GM12801 (cell line): ENCODE data around the gene GPR158.

Experiments used
- TF ChIP-seq, protein P1 (sequence below): IDR thresholded peaks from one replicate; pipeline ENCODE4 v1.5.1; 2011; ENCODE audit warnings: control low read depth; ENCODE audit not compliant: insufficient read length; ENCODE audit errors: extremely low read depth

Gene GPR158

DNA sequence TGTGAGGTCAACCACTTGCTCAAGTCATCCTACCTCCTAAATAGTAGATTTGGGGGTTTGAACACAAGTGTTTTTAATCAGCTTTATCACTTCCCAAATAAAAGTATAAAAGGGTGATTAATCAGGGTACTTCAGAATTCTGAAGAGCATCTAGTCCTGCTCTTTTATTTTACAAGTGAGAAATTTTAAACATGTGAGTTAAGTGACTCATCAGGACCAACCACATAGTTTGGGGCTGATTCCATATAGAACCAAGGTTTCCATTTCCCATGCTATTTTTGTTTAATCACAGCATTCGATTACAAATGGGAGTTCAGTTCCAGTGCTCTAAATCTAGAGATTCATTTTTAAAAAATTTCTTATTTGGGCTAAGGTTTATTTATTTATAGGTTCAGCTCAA lies 113.4 kb downstream of the GPR158 start:
- TF ChIP-seq, protein P1, sequence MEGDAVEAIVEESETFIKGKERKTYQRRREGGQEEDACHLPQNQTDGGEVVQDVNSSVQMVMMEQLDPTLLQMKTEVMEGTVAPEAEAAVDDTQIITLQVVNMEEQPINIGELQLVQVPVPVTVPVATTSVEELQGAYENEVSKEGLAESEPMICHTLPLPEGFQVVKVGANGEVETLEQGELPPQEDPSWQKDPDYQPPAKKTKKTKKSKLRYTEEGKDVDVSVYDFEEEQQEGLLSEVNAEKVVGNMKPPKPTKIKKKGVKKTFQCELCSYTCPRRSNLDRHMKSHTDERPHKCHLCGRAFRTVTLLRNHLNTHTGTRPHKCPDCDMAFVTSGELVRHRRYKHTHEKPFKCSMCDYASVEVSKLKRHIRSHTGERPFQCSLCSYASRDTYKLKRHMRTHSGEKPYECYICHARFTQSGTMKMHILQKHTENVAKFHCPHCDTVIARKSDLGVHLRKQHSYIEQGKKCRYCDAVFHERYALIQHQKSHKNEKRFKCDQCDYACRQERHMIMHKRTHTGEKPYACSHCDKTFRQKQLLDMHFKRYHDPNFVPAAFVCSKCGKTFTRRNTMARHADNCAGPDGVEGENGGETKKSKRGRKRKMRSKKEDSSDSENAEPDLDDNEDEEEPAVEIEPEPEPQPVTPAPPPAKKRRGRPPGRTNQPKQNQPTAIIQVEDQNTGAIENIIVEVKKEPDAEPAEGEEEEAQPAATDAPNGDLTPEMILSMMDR = no peak

DNA sequence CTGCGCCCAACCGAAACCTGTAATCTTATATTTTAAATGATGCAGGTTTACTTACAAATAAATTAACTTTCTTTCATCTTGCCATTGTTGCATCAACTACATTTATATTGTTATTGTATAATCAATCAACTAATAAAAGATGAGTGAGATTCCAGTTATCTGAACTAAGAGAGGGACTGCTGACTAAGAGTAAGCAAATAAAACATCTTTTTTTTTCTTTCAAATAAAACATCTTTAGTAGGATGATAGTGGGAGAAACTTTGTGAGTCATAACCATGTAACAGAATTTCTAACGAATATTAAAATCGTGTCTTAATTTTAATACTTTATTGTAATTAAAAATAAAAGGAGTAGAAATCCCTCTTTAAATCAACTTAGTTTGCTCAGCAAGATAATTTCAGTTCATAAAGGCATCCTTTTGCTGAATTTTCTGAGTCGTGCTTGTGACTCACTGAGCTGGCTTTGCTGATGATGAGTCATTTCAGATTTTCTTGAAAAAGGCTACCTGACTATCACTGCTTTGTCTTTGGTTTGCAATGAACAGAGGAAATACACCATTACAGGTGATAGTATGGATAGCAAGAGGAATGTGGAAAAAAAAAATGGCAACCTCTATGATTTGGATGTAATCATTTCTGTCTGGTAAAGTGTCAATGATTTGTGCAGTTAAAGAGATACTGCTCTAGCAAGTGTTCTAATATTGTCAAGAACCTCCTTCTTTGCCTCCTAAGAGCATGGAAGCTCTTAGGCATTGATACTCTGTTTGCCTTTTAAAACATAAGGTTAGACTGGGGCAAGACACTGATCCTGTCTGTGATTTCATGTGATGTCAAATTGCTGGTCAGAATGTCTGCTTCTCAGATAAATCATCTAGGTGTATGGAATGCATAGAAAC lies 119.5 kb downstream of the GPR158 start:
- TF ChIP-seq, protein P1 = no peak

DNA sequence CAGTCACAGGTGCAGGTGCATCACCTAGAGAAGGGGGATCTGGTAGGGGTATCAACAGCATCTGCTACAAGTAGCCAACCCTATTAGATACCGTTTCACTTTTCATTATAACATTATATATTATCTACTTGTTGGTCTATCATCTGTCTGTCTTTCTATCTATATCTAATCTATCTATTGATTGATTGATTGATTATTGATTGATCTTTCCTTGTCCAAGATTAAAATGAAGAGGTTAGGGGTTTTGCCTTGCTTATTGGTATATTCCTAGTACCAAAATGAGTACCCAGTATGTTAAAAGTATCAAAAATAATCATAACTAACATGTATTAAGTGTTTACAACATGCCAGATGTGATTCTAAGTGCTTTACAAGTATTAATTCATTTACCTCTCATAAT lies 121.5 kb downstream of the GPR158 start:
- TF ChIP-seq, protein P1 = no peak

DNA sequence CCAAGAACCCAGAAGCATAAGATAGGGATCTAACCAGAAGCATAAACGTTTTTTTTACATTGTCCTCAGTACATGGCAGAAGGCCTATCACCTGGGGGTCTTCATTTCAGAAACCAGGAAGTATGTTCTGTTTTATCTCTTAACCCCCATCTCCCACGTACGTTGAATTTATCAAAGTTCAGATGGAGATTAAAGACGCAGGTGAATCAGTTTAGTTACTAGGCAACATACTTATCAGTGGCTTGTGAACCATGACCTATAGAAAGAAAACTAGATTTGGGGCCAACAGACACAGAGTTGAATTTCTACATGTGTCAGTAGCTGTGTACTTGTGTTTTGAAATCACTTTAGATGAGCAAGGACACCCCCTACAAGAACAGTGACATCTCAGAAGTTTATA lies 122.7 kb downstream of the GPR158 start:
- TF ChIP-seq, protein P1 = no peak

DNA sequence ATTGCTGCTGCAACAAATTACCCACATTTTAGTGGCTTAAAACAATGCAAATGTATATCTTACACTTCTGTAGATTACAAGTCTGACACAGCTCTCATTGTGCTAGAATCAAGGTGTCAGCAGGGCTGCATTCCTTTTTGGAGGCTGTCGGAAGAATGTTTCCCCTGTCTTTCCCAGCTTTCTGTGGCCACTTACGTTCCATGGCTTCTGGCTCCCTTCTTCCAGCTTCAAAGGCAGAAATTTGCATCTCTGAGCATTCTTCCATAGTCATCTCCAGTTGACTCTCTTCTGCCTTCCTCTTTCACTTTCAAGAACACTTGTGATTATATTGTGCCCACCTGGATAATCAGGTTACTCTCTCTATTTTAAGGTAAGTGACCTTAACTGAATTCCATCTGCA lies 125.3 kb downstream of the GPR158 start:
- TF ChIP-seq, protein P1 = no peak

DNA sequence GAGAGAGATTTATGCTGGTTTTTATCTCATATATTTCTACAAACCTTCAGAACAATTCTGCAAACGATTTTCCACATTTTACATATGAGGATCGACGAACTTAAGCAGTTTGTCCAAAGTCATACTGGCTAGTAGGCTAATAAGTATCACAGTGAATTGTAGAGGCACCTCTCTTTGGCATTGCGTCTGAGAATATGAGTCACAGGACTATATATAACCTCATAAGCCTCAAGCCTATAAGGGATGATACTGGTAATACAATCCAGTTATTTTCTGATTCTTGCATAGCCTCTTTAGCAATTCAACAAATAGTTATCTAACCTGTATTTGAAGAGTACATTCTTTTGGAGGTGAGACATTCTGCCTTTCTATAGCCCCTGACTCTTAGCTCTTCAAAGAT lies 129.8 kb downstream of the GPR158 start:
- TF ChIP-seq, protein P1 = no peak

DNA sequence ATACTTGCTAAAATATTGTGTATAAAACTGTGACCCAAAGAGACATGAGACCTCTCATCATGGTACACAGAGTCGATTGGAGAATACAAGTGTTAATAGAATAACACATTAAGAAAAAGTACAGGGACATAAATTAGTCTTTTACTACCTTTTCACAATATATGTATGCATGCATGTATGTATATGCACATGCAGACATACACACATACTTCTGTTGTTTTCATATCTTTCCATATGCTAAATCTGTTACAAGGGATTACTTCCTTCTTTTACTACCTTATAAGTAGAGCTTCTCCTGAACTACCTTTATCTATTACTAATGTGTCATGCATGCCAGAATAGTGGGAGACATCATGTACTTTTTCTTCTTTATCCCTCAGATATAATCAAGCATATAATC lies 131.6 kb downstream of the GPR158 start:
- TF ChIP-seq, protein P1 = no peak
